ENCODE results near the gene HS3ST4. TPM values are rescaled to one million over a fixed set of nuclear protein-coding genes. Genes with fewer than 3 reads are reported as not detected.

The HS3ST4 gene
- total and polyA plus RNA-seq, 2 of the 4 experiments (the other 2 are of a cell fraction) = not detected

- Histone ChIP-seq H2BK120ac (ENCODE audit: low read depth, low read length) (no peak overlapping the region), H4K8ac (ENCODE audit: low read depth in 2 of 2, low read length in 2 of 2) (no peak overlapping the region), H2BK20ac (ENCODE audit: low read depth, low read length) (no peak overlapping the region), H2AK5ac (ENCODE audit: low read depth, low read length) (no peak overlapping the region), H3K9me3 (ENCODE audit: control insufficient read depth, insufficient read depth, low read length) (peaks cover 25% of the 10 kb centered on the region), H3K56ac (ENCODE audit: extremely low read depth, insufficient read depth, low read length) (no peak overlapping the region), H3K4ac (ENCODE audit: low read depth, low read length) (no peak overlapping the region), H3K23ac (ENCODE audit: low read depth, low read length) (no peak overlapping the region), H4K5ac (ENCODE audit: low read depth, low read length) (no peak overlapping the region), H3K4me3 (ENCODE audit: insufficient read depth, low read depth, low read length) (no peak overlapping the region), H3K4me1 (ENCODE audit: control insufficient read depth, insufficient read depth, low read length) (no peaks in the 10 kb centered on the region), H4K20me1 (ENCODE audit: insufficient read depth, low read length) (no peaks in the 10 kb centered on the region), H3K9me1 (ENCODE audit: insufficient read depth, low read length) (no peaks in the 10 kb centered on the region), H3K27me3 (ENCODE audit: control insufficient read depth, insufficient read depth, low read length) (no peaks in the 10 kb centered on the region), H3K14ac (replicated peaks; ENCODE audit: low read depth, low read length) (no peak overlapping the region), H2BK5ac (ENCODE audit: low read depth, low read length, poor library complexity, severe bottlenecking) (no peak overlapping the region), H3K27ac (ENCODE audit: insufficient read depth, low read length) (no peak overlapping the region), H3K79me1 (ENCODE audit: low read depth in 1 of 2, low read length in 2 of 2) (no peaks in the 10 kb centered on the region), H4K91ac (ENCODE audit: insufficient read depth, low read depth, low read length) (no peak overlapping the region), H3K36me3 (ENCODE audit: control insufficient read depth, insufficient read depth, low read length) (no peaks in the 10 kb centered on the region), H2BK15ac (ENCODE audit: low read depth, low read length) (no peak overlapping the region), H2AFZ (replicated peaks; ENCODE audit: low read length, poor library complexity) (no peak overlapping the region), H2AK9ac (replicated peaks; ENCODE audit: low read depth, low read length, poor library complexity) (no peak overlapping the region), H3K4me2 (ENCODE audit: low read depth, low read length) (no peak overlapping the region), H3K9ac (ENCODE audit: low read depth, low read length) (no peak overlapping the region), H3K18ac (ENCODE audit: low read depth, low read length) (no peak overlapping the region)
- no peak for DNase-seq
- ATAC-seq (ENCODE audit: low read depth) = no peak
- dilution Hi-C loops (cut with HindIII; ENCODE audit: low sequenced_read_pairs, unreplicated experiment) = no loop called here
- intact Hi-C loops (cut with micrococcal nuclease) = no loop called here
- ChIA-PET CTCF (no interaction called here), POLR2A (ENCODE audit: unreplicated experiment) (no interaction called here)
- in situ Hi-C loops (cut with MboI; ENCODE audit: low sequenced_read_pairs) = no loop called here
- BruUV-seq (replicated peaks) = no TSS peak
- no peak for TF ChIP-seq MXI1 (IDR thresholded peaks at IDR 0.05; ENCODE audit: borderline replicate concordance, low read depth, low read length)
- TF ChIP-seq RAD21 (IDR thresholded peaks at IDR 0.05; ENCODE audit: low read length) = no peak
- TF ChIP-seq, protein P1, sequence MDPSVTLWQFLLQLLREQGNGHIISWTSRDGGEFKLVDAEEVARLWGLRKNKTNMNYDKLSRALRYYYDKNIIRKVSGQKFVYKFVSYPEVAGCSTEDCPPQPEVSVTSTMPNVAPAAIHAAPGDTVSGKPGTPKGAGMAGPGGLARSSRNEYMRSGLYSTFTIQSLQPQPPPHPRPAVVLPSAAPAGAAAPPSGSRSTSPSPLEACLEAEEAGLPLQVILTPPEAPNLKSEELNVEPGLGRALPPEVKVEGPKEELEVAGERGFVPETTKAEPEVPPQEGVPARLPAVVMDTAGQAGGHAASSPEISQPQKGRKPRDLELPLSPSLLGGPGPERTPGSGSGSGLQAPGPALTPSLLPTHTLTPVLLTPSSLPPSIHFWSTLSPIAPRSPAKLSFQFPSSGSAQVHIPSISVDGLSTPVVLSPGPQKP (IDR thresholded peaks at IDR 0.05; ENCODE audit: borderline replicate concordance, low read depth, low read length) = no peak
Measured at GRCh38 chr16:25978218-25978617, 286.5 kb downstream of the HS3ST4 start.

Measured in IMR-90 (cell line).